Fibroblast of pulmonary artery (primary cell): ENCODE data around the gene GMDS.
A peak's percentile ranks its signal among the peaks of the same experiment; 100 is the strongest.

Source experiments
- DNase-seq: peaks from one replicate; pipeline ENCODE4 v3.0.0-alpha.2; 2010; ENCODE audit warnings: low read depth
- H3K4me3 ChIP-seq: replicated peaks from 2 replicates; pipeline ENCODE4 v1.5.1; 2011; ENCODE audit warnings: low read depth, mild to moderate bottlenecking, control low read depth, low read length, moderate library complexity
- TF ChIP-seq, protein P1 (sequence below): IDR thresholded peaks from 2 replicates; pipeline ENCODE4 v1.5.1; 2011; ENCODE audit warnings: mild to moderate bottlenecking, control low read depth, low read length, inconsistent platforms; ENCODE audit errors: missing control alignments

GMDS gene

DNA sequence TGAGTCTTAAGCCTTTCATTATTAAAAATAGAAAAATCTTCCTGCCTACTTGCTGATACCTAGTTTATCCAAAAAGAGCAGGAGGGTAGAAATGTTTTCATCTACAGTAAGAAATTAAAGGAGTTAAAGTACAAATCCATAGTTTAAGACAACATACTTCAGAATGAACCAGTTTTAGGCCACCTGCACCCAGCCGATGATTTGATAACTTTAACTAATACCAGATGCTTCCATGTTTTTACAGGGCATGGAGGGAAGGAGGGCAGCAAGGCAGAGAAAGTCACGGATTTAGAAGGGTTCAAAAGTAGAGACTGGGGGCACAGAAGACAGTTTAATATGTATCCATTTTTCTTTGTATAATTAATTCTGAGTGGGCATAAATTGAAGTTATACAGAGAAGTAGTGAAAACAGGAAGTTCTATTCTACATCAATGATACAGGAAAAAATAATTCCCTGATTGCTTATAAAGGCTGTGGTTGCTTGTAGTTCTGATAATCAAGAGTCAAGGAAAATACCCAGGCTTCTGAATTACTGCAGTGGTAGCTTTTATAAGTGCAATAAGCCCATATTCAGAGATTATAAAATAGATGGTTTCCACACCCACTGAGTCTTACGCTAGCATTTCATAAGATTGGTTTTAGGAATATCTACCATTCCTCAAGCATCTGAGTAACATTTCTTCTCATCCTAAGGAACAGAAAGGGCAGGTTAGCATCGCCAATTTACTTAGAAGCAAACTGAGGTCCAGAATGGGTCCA is 72.0 kb downstream of the GMDS start:
- no peak for DNase-seq
- TF ChIP-seq, protein P1, sequence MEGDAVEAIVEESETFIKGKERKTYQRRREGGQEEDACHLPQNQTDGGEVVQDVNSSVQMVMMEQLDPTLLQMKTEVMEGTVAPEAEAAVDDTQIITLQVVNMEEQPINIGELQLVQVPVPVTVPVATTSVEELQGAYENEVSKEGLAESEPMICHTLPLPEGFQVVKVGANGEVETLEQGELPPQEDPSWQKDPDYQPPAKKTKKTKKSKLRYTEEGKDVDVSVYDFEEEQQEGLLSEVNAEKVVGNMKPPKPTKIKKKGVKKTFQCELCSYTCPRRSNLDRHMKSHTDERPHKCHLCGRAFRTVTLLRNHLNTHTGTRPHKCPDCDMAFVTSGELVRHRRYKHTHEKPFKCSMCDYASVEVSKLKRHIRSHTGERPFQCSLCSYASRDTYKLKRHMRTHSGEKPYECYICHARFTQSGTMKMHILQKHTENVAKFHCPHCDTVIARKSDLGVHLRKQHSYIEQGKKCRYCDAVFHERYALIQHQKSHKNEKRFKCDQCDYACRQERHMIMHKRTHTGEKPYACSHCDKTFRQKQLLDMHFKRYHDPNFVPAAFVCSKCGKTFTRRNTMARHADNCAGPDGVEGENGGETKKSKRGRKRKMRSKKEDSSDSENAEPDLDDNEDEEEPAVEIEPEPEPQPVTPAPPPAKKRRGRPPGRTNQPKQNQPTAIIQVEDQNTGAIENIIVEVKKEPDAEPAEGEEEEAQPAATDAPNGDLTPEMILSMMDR, result no peak
- H3K4me3 ChIP-seq, result no peak overlapping the region

DNA sequence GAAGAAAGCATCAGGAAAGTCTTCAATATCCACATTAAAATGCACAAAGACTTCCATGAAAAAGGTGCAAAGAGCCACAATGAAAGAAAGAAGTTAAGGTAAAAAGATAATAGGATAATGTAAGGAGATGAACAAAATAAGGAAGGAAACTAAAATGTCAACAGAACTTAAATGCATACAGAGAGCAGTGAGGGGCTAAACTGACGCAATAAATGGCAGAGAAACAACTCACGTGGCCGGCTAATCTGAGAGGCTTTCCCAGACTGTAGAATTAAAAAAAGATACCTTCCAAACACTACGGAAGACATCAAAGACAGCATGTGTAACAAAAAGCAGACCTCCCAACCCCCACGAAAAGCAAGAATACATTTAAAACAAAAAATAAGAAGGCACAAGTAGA is 73.7 kb downstream of the GMDS start:
- TF ChIP-seq, protein P1, result no peak
- DNase-seq, result peak; percentile 46
- no peak overlapping the region for H3K4me3 ChIP-seq

DNA sequence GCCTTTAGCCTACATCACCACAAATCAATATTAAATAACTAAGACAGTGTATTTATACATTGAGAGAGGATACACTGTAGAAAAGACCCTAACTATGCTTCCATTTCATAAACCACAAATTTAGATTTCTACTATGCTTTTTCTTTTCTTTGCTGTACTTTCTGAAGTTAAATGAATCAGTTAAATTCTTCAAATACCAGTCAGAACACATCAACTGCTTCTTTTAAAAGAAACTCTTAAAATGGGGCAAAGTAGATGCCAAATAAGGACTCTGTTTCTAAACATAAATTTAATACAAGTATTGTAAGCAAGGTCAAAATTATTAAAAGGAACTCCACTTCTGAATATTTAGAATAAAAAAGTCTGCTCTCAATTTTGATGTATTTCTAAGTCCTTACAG is 76.9 kb downstream of the GMDS start:
- no peak overlapping the region for H3K4me3 ChIP-seq
- DNase-seq, result no peak
- TF ChIP-seq, protein P1, result no peak

DNA sequence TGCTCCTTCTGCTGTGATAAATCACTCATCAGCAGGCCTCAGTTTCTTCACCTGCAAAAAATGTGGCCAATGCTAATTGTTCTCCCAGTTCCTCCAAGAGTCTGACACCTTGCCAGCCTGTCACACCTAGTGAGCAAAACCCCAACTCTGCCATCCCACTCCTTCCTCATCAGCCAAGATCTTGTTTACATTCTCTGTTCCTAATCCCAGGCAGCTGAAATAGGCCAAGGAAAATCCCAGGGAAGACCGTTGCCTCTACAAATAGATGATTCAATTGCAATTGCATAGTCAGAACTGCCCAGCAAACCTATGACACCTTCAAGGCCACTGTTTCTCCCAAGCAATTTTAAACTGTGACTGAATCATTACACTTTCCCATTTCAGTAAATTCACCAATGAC is 78.7 kb downstream of the GMDS start:
- TF ChIP-seq, protein P1, result no peak
- DNase-seq, result no peak

DNA sequence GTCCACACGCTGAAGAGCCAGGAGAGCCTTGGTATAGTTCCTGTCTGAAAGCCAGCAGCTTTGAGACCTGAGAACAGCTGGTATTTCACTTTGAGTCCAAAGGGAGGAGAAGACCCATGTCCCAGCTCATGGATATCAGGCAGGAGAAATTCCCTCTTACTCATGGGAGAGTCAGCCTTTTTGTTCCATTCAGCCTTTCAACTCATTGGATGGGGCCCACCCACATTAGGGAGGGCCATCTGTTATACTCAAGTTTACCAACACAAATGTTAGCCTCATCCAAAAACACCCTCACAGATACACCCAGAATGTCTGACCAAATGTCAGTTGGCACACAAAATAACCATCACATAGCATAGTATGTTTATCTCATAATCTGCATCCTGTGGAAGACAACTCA is 80.1 kb downstream of the GMDS start:
- no peak overlapping the region for H3K4me3 ChIP-seq
- TF ChIP-seq, protein P1, result no peak
- no peak for DNase-seq

More for the DNA sequence above, 78.7 kb downstream of the GMDS start:
- H3K4me3 ChIP-seq, result no peak overlapping the region

DNA sequence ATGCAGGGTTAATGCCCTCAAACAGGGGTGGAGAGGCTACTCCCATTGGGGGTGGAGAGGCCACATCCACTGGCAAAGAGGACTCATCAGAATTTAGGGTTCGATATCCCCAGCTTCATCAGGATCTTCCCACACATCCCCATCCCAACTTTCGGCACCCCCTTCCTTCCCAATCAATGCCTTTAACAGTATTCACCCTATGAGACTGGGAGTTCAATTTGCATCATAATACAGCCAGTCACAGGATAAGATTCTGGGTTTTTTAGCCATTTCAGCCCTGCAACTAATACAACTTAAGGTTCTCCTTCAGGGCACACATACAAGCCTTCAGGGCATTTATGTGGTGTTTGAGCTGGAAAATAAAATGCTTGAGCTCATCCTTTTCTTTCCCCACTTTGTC is 80.9 kb downstream of the GMDS start:
- TF ChIP-seq, protein P1, result no peak

DNA sequence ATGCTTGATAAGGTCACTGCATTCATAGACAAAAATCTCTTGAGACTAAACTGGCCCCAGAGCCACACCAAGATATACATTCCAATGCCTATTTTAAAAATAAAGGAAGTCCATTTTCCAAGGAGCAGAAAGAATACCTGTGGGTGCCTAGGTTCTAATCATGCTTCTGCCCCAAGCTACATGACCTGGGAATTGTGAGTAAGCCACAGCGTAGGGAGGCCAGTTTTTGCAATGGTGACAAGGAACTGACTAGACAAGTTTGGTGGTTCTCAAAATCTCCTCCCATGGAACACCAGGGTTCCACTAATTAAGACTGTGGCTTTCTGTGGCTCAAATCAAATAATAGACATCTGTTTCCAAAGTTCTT is 83.3 kb downstream of the GMDS start:
- H3K4me3 ChIP-seq, result no peak overlapping the region
- DNase-seq, result no peak
- TF ChIP-seq, protein P1, result no peak

More for the DNA sequence above, 80.9 kb downstream of the GMDS start:
- no peak for DNase-seq
- H3K4me3 ChIP-seq, result no peak overlapping the region
